AG09309 (cell line): ENCODE measurements around the gene SLC2A13.
A peak's percentile ranks its signal among the peaks of the same experiment; 100 is the strongest.

Source experiments
- DNase-seq: peaks from one replicate; pipeline ENCODE4 v3.0.0-alpha.2; 2010; ENCODE audit warnings: low read depth
- H3K4me3 ChIP-seq: 2 replicates; pipeline ENCODE4 v1.5.1; 2011; ENCODE audit warnings: mild to moderate bottlenecking, low read depth, low read length, moderate library complexity; ENCODE audit not compliant: control insufficient read depth
- TF ChIP-seq, protein P1 (sequence below): IDR thresholded peaks from 2 replicates; pipeline ENCODE4 v1.5.1; 2011; ENCODE audit warnings: mild to moderate bottlenecking, low read depth, low read length, inconsistent platforms; ENCODE audit not compliant: insufficient read depth, control insufficient read depth; ENCODE audit errors: missing control alignments

SLC2A13 gene

DNA sequence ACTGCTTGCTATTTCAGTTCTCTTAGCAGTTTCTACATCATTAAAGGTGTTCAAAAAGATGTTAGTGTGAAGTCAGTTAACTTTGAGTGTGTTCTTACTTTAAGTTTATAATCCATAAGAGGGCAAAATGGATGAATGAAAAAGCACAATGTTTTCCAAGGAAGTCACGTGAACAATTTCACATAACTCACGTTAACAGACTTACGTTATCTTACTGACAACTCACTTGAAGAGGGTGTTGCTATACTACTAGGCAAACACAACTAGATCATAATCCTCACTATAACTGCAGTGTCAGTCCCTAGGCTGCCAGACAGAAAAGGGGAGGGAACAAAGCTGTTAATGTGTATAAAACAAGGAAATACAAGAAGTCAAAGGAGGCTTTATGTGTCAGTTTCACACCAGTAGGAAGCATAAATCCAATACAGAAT lies 6.4 kb downstream of the SLC2A13 start:
- DNase-seq: no peak
- no peak overlapping the region for H3K4me3 ChIP-seq
- TF ChIP-seq, protein P1, sequence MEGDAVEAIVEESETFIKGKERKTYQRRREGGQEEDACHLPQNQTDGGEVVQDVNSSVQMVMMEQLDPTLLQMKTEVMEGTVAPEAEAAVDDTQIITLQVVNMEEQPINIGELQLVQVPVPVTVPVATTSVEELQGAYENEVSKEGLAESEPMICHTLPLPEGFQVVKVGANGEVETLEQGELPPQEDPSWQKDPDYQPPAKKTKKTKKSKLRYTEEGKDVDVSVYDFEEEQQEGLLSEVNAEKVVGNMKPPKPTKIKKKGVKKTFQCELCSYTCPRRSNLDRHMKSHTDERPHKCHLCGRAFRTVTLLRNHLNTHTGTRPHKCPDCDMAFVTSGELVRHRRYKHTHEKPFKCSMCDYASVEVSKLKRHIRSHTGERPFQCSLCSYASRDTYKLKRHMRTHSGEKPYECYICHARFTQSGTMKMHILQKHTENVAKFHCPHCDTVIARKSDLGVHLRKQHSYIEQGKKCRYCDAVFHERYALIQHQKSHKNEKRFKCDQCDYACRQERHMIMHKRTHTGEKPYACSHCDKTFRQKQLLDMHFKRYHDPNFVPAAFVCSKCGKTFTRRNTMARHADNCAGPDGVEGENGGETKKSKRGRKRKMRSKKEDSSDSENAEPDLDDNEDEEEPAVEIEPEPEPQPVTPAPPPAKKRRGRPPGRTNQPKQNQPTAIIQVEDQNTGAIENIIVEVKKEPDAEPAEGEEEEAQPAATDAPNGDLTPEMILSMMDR: no peak

DNA sequence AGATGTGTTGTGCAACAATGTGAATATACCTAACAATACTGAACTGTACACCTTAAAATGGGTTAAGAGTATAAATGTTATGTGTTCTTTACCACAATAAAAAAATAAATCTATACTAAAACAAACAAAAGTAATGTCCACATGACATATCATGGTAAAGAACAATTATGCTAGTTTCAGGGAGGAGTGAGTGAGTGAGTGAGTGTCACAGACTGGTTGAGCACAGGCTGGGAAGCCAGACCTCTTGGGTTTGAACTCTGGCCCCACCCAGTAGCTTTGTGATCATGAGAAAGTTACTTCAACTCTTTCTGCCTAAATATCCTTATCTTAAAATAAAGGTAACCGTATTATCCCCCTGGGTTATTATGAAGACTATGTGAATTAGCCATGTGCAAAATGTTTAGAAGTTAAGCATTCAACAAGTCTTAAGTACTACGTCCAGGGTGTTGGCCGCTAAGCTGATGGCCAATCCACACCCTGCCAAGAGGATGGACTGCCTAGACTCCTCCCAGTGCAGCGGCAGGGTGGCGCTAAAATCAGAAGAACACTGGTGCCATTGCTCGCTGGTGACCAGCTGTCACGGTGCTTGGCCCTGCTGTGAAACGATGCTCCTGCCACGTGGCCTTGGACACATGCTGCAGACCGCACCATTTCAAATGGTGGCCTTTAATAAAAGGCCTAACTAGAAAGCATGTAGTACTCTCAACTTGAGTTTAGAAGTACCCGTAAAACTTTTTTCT lies 7.3 kb downstream of the SLC2A13 start:
- TF ChIP-seq, protein P1: no peak
- no peak overlapping the region for H3K4me3 ChIP-seq
- DNase-seq: no peak

GRCh38 chr12:40093512-40093911 lies 12.4 kb downstream of the SLC2A13 start:
- TF ChIP-seq, protein P1: no peak
- DNase-seq: no peak
- H3K4me3 ChIP-seq: no peak overlapping the region

- TF ChIP-seq, protein P1: no peak
- no peak overlapping the region for H3K4me3 ChIP-seq
- no peak for DNase-seq
Measured at GRCh38 chr12:40086471-40086870, 19.4 kb downstream of the SLC2A13 start.

GRCh38 chr12:40078266-40078665 lies 27.6 kb downstream of the SLC2A13 start:
- peak; percentile 27 for DNase-seq
- TF ChIP-seq, protein P1: no peak
- H3K4me3 ChIP-seq: no peak overlapping the region

- TF ChIP-seq, protein P1: no peak
- DNase-seq: no peak
- H3K4me3 ChIP-seq: no peak overlapping the region
Measured at GRCh38 chr12:40075458-40075857, 30.4 kb downstream of the SLC2A13 start.

DNA sequence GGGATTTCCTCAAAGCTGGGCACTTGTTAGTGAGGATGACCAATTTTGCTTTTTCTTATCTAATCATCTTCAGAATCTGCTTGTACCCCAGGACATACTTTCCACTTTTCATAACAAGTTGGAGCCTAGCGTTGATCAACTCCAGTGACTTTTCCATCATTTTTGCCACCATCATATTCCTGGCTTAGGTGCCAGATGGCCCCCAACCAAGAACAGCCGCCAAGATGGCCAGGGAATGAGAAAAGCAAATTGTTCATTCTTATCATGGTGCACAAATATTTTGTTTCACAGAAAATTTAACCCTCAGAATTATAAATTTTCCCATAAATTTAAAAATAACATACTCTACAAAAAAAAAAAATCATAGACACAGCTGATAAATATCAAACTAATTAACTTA lies 37.5 kb downstream of the SLC2A13 start:
- TF ChIP-seq, protein P1: no peak
- no peak overlapping the region for H3K4me3 ChIP-seq
- DNase-seq: no peak
